ENCODE measurements around the gene SDC4.

DNA sequence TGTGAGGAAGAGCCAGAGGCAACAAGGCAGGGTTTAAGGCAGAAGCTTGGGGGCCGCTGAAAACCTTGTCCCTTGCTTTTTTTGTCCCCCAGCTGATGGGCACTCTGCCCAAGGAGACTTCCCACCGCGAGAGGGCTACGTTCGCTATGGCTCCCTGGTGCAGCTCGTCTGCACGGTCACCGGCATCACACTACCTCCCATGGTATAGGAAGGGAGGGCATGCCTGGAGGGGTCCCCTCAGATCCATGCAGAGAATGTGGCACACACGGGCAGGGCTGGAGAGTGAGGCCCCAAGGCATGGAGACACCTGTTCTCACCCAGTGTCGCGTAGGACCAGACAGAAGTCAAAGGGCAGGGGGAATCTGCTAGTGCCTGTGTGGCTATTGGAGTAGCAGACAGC is 34.3 kb downstream of the SDC4 start:
- TF ChIP-seq EZH2 (IDR thresholded peaks at IDR 0.05; ENCODE audit: low read depth) = no peak
- TF ChIP-seq CTCF (conservative IDR thresholded peaks at IDR 0.05) = no peak

All from PC-9 (cell line).